ENCODE data around the gene ST3GAL6. TPM values are rescaled to one million over a fixed set of nuclear protein-coding genes. Genes with fewer than 3 reads are reported as not detected.

Gene ST3GAL6
- total and polyA plus RNA-seq, 2 of the 4 experiments (the other 2 are of a cell fraction): 0.36 to 0.99 TPM

DNA sequence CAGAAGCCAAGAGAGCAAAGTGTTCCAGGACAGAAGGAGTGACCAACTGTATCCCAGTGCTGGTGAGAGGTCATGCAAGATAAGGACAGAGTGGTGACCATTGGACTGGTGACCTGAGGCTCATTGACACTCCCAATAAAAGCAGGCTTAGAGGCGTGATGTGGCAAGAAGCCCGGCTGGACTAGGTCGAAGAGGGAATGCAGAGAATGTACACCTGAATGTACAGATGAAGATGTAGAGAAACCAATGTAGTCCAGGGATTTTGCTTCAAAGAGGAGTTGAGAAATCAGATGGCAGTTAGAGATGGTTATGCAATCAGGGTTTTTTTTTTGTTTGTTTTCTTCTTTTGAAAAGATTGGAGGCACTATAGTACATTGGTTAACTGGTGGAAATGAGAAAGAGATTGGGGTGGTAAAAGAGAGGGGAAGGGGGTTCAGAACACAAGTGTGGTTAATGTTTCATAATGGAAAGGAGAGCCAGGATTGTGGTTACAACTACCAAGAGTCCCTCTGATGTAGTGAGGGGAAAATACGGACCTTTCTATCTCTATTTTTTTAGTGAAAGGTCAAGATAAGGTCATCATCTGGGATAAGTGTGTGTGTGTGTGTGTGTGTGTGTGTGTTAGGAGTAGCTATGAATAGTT is 23.3 kb downstream of the ST3GAL6 start:
- H3K27me3 ChIP-seq (ENCODE audit: control insufficient read depth, insufficient read depth, low read length): no peaks in the 10 kb centered on the region
- no peak overlapping the region for H3K4me3 ChIP-seq (ENCODE audit: insufficient read depth, low read depth, low read length)
- no peaks in the 10 kb centered on the region for H3K36me3 ChIP-seq (ENCODE audit: control insufficient read depth, insufficient read depth, low read length)
- H3K18ac ChIP-seq (ENCODE audit: low read depth, low read length): peak overlapping the region; percentile 19; the same call in 1 of the 2 replicates
- H2BK120ac ChIP-seq (ENCODE audit: low read depth, low read length): peak overlapping the region; percentile 43
- peak overlapping the region; percentile 40; the same call in 1 of the 2 replicates for H3K14ac ChIP-seq (replicated peaks; ENCODE audit: low read depth, low read length)
- no TSS peak for BruUV-seq (replicated peaks)
- POLR2A ChIA-PET (ENCODE audit: unreplicated experiment): no interaction called here
- H4K91ac ChIP-seq (ENCODE audit: insufficient read depth, low read depth, low read length): peak overlapping the region; percentile 14; the same call in 1 of the 2 replicates
- intact Hi-C loops (cut with micrococcal nuclease): no loop called here
- peaks cover 10% of the 10 kb centered on the region for H3K4me1 ChIP-seq (ENCODE audit: control insufficient read depth, insufficient read depth, low read length)
- H2AK5ac ChIP-seq (ENCODE audit: low read depth, low read length): peak overlapping the region; percentile 83; the same call in 1 of the 2 replicates
- H3K4me2 ChIP-seq (ENCODE audit: low read depth, low read length): no peak overlapping the region
- no peak overlapping the region for H2AK9ac ChIP-seq (replicated peaks; ENCODE audit: low read depth, low read length, poor library complexity)
- CTCF ChIA-PET: no interaction called here
- no peak overlapping the region for H3K56ac ChIP-seq (ENCODE audit: extremely low read depth, insufficient read depth, low read length)
- peaks cover 12% of the 10 kb centered on the region; the same call in 1 of the 2 replicates for H3K9me1 ChIP-seq (ENCODE audit: insufficient read depth, low read length)
- H4K20me1 ChIP-seq (ENCODE audit: insufficient read depth, low read length): no peaks in the 10 kb centered on the region
- H3K79me1 ChIP-seq (ENCODE audit: low read depth in 1 of 2, low read length in 2 of 2): 0 out of 4 replicates have a peak, but pooled peaks cover 0 to 4% of the 10 kb centered on the region in 2 experiments
- H4K5ac ChIP-seq (ENCODE audit: low read depth, low read length): peak overlapping the region; percentile 33; the same call in 1 of the 2 replicates
- H2BK15ac ChIP-seq (ENCODE audit: low read depth, low read length): 0 out of 3 replicates have a peak overlapping the region, but pooled peaks have one; percentile 3
- peak; percentile 68 for TF ChIP-seq CEBPB (IDR thresholded peaks at IDR 0.05; ENCODE audit: low read depth, low read length)
- no peak for TF ChIP-seq BHLHE40 (IDR thresholded peaks at IDR 0.05; ENCODE audit: low read depth, low read length)
- H3K27ac ChIP-seq (ENCODE audit: insufficient read depth, low read length): no peak overlapping the region
- no peak for DNase-seq
- H3K9ac ChIP-seq (ENCODE audit: low read depth, low read length): no peak overlapping the region
- H3K9me3 ChIP-seq (ENCODE audit: control insufficient read depth, insufficient read depth, low read length): no peaks in the 10 kb centered on the region
- peak overlapping the region; percentile 63 for H2BK5ac ChIP-seq (ENCODE audit: low read depth, low read length, poor library complexity, severe bottlenecking)
- no peak for ATAC-seq (ENCODE audit: low read depth)
- dilution Hi-C loops (cut with HindIII; ENCODE audit: low sequenced_read_pairs, unreplicated experiment): no loop called here
- H2BK20ac ChIP-seq (ENCODE audit: low read depth, low read length): no peak overlapping the region
- no peak overlapping the region for H4K8ac ChIP-seq (ENCODE audit: low read depth in 2 of 2, low read length in 2 of 2)
- no peak overlapping the region for H3K23ac ChIP-seq (ENCODE audit: low read depth, low read length)
- WGBS, 2 experiments (ENCODE audit: extremely low coverage in 2 of 2, insufficient read length in 1 of 2): 100% methylated on average over 3 of the region's 4 CpGs; no CpG with 5 or more reads in 1 of the 2 experiments
- H3K4ac ChIP-seq (ENCODE audit: low read depth, low read length): peak overlapping the region; percentile 51; the same call in 1 of the 2 replicates
- no peak overlapping the region for H2AFZ ChIP-seq (replicated peaks; ENCODE audit: low read length, poor library complexity)
- in situ Hi-C loops (cut with MboI; ENCODE audit: low sequenced_read_pairs): loop anchor here (10.0 kb wide), 1 partner anchor 182 kb away; no protein-coding TSS in a partner anchor

Measured in IMR-90 (cell line).